Measurements from ENCODE around the gene SETX.
A peak's percentile ranks its signal among the peaks of the same experiment; 100 is the strongest.

SETX gene

DNA sequence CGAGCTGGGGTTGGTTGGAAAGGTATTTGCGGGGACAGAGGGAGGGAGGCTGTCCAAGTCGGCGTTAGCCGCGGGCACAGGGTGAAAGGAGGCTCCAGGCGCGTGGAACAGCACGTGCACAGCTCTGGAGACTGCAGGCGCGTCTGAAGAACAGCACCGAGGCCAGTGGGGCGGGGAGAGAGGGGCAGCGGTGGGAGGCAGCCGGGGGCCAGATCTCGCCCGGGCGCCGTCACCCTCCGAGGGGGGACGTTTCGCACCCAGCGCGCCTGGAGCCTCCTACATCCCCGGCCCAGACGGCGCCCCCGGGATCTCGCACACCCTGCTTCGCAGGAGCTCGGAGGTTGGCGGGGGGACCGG is 113.3 kb downstream of the SETX start:
- peak overlapping the region; percentile 49; the same call in 1 of the 2 replicates for H3K27ac ChIP-seq (ENCODE audit: extremely low read depth, low read depth, low read length)
- TF ChIP-seq ZNF394 (tag by site-specific recombination; IDR thresholded peaks at IDR 0.05; ENCODE audit: borderline replicate concordance) (peak; percentile 20; the same call in 1 of the 2 replicates), ZNF558 (tag by site-specific recombination; IDR thresholded peaks at IDR 0.05) (no peak), ZNF571 (tag by site-specific recombination; IDR thresholded peaks at IDR 0.05) (no peak), ZNF580 (tag by site-specific recombination; IDR thresholded peaks at IDR 0.05) (no peak), ZNF626 (tag by site-specific recombination; IDR thresholded peaks at IDR 0.05) (no peak), GFI1B (tag by site-specific recombination; IDR thresholded peaks at IDR 0.05) (no peak), SETDB1 (IDR thresholded peaks at IDR 0.05; ENCODE audit: insufficient read length, low read length) (no peak), EGR2 (tag by site-specific recombination; IDR thresholded peaks at IDR 0.05; ENCODE audit: low read depth) (peak; percentile 40; the same call in 1 of the 2 replicates), ZNF777 (tag by site-specific recombination; IDR thresholded peaks at IDR 0.05; ENCODE audit: borderline replicate concordance) (peak; percentile 84), ZNF501 (tag by site-specific recombination; IDR thresholded peaks at IDR 0.05) (peak; percentile 26), ZFHX2 (tag by site-specific recombination; conservative IDR thresholded peaks at IDR 0.05) (peak; percentile 60; the same call in 1 of the 2 replicates), ZNF639 (tag by site-specific recombination; IDR thresholded peaks at IDR 0.05) (no peak), ZNF398 (tag by site-specific recombination; IDR thresholded peaks at IDR 0.05) (peak; percentile 84), MZF1 (tag by site-specific recombination; IDR thresholded peaks at IDR 0.05; ENCODE audit: borderline replicate concordance) (no peak), GLIS1 (tag by site-specific recombination; IDR thresholded peaks at IDR 0.05) (peak; percentile 77), PRDM1 (tag by site-specific recombination; IDR thresholded peaks at IDR 0.05) (no peak), ZNF654 (tag by site-specific recombination; IDR thresholded peaks at IDR 0.05; ENCODE audit: low read depth) (no peak), HOXA7 (CRISPR knock-in tag; IDR thresholded peaks at IDR 0.05; ENCODE audit: borderline replicate concordance) (no peak), ZNF843 (tag by site-specific recombination; IDR thresholded peaks at IDR 0.05) (0 out of 2 replicates have a peak, but pooled peaks have one; percentile 26), ZBTB49 (tag by site-specific recombination; IDR thresholded peaks at IDR 0.05; ENCODE audit: low read depth) (no peak), ZNF629 (tag by site-specific recombination; IDR thresholded peaks at IDR 0.05) (0 out of 2 replicates have a peak, but pooled peaks have one; percentile 28), ZNF677 (tag by site-specific recombination; IDR thresholded peaks at IDR 0.05) (no peak)
- TF ChIP-seq, protein P1, sequence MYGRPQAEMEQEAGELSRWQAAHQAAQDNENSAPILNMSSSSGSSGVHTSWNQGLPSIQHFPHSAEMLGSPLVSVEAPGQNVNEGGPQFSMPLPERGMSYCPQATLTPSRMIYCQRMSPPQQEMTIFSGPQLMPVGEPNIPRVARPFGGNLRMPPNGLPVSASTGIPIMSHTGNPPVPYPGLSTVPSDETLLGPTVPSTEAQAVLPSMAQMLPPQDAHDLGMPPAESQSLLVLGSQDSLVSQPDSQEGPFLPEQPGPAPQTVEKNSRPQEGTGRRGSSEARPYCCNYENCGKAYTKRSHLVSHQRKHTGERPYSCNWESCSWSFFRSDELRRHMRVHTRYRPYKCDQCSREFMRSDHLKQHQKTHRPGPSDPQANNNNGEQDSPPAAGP (tag by site-specific recombination; IDR thresholded peaks at IDR 0.05): peak; percentile 74; the same call in 1 of the 2 replicates
- TF ChIP-seq, protein P2, sequence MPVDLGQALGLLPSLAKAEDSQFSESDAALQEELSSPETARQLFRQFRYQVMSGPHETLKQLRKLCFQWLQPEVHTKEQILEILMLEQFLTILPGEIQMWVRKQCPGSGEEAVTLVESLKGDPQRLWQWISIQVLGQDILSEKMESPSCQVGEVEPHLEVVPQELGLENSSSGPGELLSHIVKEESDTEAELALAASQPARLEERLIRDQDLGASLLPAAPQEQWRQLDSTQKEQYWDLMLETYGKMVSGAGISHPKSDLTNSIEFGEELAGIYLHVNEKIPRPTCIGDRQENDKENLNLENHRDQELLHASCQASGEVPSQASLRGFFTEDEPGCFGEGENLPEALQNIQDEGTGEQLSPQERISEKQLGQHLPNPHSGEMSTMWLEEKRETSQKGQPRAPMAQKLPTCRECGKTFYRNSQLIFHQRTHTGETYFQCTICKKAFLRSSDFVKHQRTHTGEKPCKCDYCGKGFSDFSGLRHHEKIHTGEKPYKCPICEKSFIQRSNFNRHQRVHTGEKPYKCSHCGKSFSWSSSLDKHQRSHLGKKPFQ (tag by site-specific recombination; IDR thresholded peaks at IDR 0.05): 0 out of 2 replicates have a peak, but pooled peaks have one; percentile 51
- TF ChIP-seq, protein P3, sequence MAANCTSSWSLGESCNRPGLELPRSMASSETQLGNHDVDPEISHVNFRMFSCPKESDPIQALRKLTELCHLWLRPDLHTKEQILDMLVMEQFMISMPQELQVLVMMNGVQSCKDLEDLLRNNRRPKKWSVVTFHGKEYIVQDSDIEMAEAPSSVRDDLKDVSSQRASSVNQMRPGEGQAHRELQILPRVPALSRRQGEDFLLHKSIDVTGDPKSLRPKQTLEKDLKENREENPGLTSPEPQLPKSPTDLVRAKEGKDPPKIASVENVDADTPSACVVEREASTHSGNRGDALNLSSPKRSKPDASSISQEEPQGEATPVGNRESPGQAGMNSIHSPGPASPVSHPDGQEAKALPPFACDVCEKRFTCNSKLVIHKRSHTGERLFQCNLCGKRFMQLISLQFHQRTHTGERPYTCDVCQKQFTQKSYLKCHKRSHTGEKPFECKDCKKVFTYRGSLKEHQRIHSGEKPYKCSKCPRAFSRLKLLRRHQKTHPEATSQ (tag by site-specific recombination; IDR thresholded peaks at IDR 0.05): peak; percentile 67; the same call in 1 of the 2 replicates

More for the DNA sequence above, 113.3 kb downstream of the SETX start:
- Histone ChIP-seq H3K4me3 (ENCODE audit: low read depth, low read length) (peak overlapping the region; percentile 50), H3K36me3 (ENCODE audit: control insufficient read depth in 2 of 2, insufficient read depth in 1 of 2, low read length in 2 of 2) (no peaks in the 10 kb centered on the region), H3K4me1 (ENCODE audit: control insufficient read depth, insufficient read depth, low read length) (peaks cover 2% of the 10 kb centered on the region; the same call in 1 of the 2 replicates), H3K9me3 (ENCODE audit: control insufficient read depth, insufficient read depth, low read depth, low read length) (no peaks in the 10 kb centered on the region)
- ChIA-PET POLR2A (interaction anchor here (0.6 to 1.4 kb wide), 7 partner anchors 16 to 482 kb away, joined by 3 to 5 read pairs (median 3); no protein-coding TSS in a partner anchor), CTCF (interaction anchor here (0.6 to 9.9 kb wide), 9 partner anchors 9 to 478 kb away, joined by 3 to 382 read pairs (median 3); partner anchors contain the start of gene NTNG2)

Data from HEK293 (cell line).